Measurements from ENCODE around the gene MAGI2.
"Not testable (repeated sequence)": the region's sequence is repeated elsewhere in the genome, so short reads cannot be mapped to it uniquely, and the experiment has no call there.

Gene MAGI2

GRCh38 chr7:79452032-79452494 lies 1.4 kb downstream of the MAGI2 start:
- in situ Hi-C loops (cut with HindIII; ENCODE audit: low sequenced_read_pairs) = no loop called here

DNA sequence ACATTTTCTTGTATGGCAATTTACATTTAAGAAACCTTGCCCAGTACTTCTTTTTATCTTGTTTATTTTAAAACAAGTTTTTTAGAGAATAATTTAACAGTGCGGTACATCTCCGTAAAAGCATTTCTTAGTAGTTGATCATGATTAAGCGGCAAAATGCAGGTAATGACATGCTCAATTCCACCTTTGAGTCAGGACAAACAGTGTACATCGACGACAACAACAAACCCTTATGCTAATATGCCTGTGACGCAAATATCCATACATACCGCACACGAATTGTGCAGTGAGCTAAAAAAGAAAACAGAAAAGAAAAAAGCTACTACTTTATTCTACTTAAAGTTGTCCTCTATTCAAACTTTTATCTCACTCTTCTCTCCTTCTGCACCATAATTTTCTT lies 1.9 kb downstream of the MAGI2 start:
- in situ Hi-C loops (cut with HindIII; ENCODE audit: low sequenced_read_pairs) = no loop called here

DNA sequence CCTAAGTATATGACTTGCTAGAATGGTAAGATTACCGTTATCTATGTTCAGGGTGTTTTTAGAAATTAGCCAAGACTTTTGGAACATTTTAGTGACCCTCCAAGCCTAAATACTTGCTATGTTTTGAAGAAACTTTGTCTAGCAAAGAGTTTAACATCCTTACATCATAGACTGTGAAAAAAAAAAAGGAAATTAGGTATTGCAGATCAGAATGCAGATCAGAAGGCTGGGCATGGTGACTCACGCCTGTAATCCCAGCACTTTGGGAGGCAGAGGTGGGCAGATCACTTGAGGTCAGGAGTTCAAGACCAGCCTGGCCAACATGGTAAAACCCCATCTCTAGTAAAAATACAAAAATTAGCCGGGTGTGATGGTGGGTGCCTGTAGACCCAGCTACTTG lies 10.7 kb downstream of the MAGI2 start:
- in situ Hi-C loops (cut with HindIII; ENCODE audit: low sequenced_read_pairs) = not testable (repeated sequence)

DNA sequence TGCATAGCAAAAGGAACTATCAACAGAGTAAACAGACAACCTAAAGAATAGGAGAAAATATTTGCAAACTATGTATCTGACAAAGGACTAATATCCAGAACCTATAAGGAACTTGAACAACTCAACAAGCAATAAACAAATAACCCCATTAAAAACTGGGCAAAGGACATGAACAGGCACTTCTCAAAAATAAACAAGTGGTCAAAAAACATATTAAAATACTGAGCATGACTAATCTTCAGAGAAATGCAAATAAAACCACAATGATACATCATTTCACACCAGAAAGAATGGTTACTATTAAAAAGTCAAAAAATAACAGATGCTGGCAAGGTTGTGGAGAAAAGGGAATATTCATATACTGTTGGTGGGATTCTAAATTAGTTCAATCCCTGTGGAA lies 17.1 kb downstream of the MAGI2 start:
- in situ Hi-C loops (cut with HindIII; ENCODE audit: low sequenced_read_pairs) = no loop called here

- in situ Hi-C loops (cut with HindIII; ENCODE audit: low sequenced_read_pairs) = no loop called here
These were observed 18.6 kb downstream of the MAGI2 start for GRCh38 chr7:79434867-79435266.

DNA sequence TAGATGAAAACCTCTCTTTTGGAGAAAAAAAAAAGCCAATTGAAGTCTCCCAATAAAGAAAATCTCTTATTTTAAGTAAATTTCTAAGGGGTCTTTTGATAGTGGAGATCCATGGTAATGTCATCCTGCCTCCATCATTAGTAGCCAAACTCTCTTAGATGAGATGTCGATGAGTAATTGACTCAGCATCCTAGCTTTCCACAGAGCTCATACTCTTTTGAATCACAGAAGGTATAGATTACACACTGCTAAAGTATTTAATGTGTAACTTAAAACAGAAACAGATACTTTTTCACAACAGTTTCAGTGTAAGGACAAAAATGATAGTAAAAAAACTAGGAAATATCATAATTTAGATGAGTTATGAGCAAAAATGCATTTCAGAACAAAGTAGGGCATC lies 19.4 kb downstream of the MAGI2 start:
- in situ Hi-C loops (cut with HindIII; ENCODE audit: low sequenced_read_pairs) = no loop called here

GRCh38 chr7:79430391-79430790 lies 23.1 kb downstream of the MAGI2 start:
- in situ Hi-C loops (cut with HindIII; ENCODE audit: low sequenced_read_pairs) = no loop called here

DNA sequence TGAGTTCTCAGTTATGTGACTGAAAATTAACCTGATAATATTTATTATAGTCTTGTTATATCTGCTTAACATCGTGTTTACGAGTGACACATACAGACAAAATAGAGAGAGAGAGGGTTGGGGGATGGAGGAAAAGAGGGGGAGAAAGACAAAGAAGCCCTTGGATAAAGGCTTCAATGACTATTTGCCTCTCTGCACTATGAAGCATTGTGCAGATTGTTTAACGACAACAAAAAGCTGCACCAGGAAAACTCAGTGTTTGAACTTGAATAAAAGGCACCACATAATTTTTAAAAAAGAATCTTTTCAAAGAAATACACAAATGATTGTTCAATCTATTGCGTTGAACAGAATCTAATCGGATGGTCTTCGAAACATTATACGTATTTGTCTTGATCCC lies 27.8 kb downstream of the MAGI2 start:
- in situ Hi-C loops (cut with HindIII; ENCODE audit: low sequenced_read_pairs) = no loop called here

DNA sequence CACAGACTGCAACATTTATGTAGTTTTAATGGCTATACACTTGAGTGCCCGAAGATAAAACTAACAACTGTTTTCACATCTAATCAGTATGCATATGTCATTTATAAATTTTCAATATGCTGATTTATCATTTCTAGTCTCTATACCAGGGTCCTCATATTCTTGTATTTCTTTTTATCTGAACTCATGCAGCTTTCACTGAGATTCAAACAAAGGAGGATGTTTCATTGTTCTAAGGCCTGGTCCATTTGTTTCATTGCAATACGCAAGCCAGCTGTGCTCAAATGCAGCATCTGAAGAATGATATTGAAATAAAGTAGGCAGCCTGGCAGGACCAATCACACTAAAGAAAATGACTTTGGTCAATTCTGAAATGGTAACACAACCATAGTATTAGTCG lies 31.7 kb downstream of the MAGI2 start:
- in situ Hi-C loops (cut with HindIII; ENCODE audit: low sequenced_read_pairs) = no loop called here

GRCh38 chr7:79420464-79420863 lies 33.0 kb downstream of the MAGI2 start:
- in situ Hi-C loops (cut with HindIII; ENCODE audit: low sequenced_read_pairs) = no loop called here

- in situ Hi-C loops (cut with HindIII; ENCODE audit: low sequenced_read_pairs) = no loop called here
These were observed 38.6 kb downstream of the MAGI2 start for GRCh38 chr7:79414910-79415309.

- in situ Hi-C loops (cut with HindIII; ENCODE audit: low sequenced_read_pairs) = no loop called here
These were observed 40.6 kb downstream of the MAGI2 start for GRCh38 chr7:79412915-79413314.

DNA sequence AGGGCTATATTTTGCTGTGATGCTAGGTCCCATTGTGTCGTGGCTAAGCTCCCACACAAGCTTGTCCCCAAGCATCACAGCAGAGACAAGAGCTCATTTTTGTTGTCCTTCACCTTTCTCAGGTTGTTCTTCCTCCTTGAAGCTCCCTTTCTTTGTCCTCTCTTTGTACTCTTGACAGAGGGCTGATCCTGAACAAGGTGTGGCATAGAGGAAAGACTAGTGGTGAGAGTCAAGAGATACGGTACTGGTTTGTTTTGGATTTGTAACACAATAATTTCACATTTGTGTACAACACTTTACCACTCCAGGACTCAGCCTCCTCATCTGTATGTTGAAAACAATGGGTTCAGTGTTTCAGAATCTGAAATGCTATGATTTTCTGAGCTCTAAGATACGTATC lies 41.0 kb downstream of the MAGI2 start:
- in situ Hi-C loops (cut with HindIII; ENCODE audit: low sequenced_read_pairs) = no loop called here

DNA sequence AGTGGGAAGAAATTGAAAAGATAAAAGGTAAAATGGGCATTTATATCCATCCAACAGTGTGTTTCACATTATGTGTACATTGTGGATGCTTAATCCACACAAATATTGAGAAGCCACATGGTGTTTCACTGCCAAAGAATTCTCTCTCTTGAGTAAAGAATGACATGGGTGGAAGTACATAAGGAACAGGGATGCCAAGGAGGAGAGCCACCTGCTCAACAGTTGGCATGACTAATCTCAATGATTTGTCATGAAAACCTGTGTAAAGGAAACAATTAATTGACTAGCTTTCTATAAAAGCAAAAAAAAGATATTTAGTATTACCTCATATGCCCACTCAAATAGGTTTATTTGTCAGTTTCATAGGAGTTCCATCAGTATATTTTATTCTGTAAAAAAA lies 43.1 kb downstream of the MAGI2 start:
- in situ Hi-C loops (cut with HindIII; ENCODE audit: low sequenced_read_pairs) = no loop called here

DNA sequence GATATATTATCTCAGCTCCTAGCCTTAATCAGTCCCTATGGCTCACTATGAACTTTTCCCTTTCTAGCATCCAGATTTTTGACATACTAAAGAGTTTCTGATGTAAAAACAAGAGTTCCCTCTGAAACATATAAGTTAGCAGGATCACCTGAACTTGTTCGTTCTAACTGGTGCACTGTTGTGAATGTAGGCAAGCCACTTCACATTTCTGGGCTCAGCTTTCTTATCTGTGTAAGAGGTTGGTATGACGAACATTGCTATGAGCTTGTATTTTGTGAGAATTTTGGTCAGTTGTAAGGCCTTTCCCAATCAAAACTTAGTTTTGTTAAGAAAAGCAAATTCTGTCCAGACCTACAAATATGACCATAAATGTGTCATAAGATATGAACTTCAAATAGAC lies 46.1 kb downstream of the MAGI2 start:
- in situ Hi-C loops (cut with HindIII; ENCODE audit: low sequenced_read_pairs) = no loop called here

DNA sequence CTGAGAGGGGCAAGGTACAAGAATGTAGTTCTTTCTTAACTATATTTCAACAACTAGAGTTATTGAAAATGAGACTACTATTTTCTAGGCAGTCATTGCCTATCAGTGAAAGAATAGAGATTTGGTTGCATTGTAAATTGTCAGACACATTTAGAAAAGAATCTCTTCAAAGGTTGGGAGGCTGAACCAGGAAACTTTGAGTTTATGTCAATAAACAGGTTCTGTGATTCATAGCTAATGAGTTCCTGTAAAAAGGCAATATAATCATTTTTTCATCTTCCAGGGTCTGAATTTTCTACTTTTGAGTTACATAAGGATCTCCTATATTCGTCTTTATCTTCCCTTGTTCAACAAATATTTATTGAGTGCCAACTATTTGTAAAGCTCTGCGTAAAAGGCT lies 47.1 kb downstream of the MAGI2 start:
- in situ Hi-C loops (cut with HindIII; ENCODE audit: low sequenced_read_pairs) = no loop called here

- in situ Hi-C loops (cut with HindIII; ENCODE audit: low sequenced_read_pairs) = no loop called here
These were observed 48.1 kb downstream of the MAGI2 start for GRCh38 chr7:79405368-79405767.

DNA sequence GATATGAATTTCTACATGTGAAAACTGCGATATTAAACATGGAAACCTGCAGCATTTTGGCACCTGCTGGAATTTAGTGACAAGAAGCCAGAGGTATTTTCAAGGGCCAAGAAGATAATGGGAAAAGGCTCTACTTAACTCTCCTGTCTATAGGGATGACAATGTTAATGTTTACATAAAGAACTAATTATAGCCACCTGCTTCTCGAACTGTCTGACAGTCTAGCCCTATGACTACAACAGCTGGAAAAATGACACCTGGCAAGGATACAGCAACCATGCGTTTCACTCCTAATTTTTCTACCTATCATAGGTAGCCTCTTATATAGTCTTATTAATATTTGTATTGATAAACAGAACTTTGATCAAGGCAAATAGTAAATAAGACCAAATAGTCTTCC lies 49.6 kb downstream of the MAGI2 start:
- in situ Hi-C loops (cut with HindIII; ENCODE audit: low sequenced_read_pairs) = no loop called here

- in situ Hi-C loops (cut with HindIII; ENCODE audit: low sequenced_read_pairs) = no loop called here
These were observed 50.0 kb downstream of the MAGI2 start for GRCh38 chr7:79403451-79403850.

DNA sequence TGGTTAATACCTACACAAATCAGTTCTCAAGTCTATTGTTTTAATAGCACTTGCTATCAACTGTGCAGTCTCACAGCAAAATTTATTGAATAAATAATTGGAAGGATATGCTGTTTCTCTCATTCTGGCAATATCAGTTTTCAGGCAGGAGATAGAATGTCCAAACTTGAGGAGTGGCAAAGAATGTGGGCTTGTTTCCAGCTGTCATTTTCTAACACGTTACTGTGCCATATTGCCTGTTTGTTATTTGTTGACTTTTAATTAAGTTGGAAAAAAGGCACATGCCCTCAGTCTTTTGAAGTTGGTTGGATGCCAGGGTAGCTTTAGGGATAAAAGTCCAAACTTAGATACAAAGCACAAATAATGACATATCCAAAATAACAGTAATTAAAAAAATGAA lies 52.2 kb downstream of the MAGI2 start:
- in situ Hi-C loops (cut with HindIII; ENCODE audit: low sequenced_read_pairs) = no loop called here

GRCh38 chr7:79400222-79400621 lies 53.2 kb downstream of the MAGI2 start:
- in situ Hi-C loops (cut with HindIII; ENCODE audit: low sequenced_read_pairs) = no loop called here

GRCh38 chr7:79398138-79398749 lies 55.2 kb downstream of the MAGI2 start:
- in situ Hi-C loops (cut with HindIII; ENCODE audit: low sequenced_read_pairs) = no loop called here

- in situ Hi-C loops (cut with HindIII; ENCODE audit: low sequenced_read_pairs) = loop anchor here (5.0 kb wide), 1 partner anchor 45 kb away; no protein-coding TSS in a partner anchor
These were observed 66.6 kb downstream of the MAGI2 start for GRCh38 chr7:79386688-79387422.

Measured in endothelial cell of hepatic sinusoid (primary cell).